GM18498 (cell line): ENCODE measurements around the gene ALPL.

ENCODE experiments used
- ATAC-seq: cut with Tn5 transposase; IDR thresholded peaks from one replicate; pipeline ENCODE4 v1.9.1; 2021; ENCODE audit warnings: mild to moderate bottlenecking, moderate library complexity; ENCODE audit not compliant: unreplicated experiment

The ALPL gene

DNA sequence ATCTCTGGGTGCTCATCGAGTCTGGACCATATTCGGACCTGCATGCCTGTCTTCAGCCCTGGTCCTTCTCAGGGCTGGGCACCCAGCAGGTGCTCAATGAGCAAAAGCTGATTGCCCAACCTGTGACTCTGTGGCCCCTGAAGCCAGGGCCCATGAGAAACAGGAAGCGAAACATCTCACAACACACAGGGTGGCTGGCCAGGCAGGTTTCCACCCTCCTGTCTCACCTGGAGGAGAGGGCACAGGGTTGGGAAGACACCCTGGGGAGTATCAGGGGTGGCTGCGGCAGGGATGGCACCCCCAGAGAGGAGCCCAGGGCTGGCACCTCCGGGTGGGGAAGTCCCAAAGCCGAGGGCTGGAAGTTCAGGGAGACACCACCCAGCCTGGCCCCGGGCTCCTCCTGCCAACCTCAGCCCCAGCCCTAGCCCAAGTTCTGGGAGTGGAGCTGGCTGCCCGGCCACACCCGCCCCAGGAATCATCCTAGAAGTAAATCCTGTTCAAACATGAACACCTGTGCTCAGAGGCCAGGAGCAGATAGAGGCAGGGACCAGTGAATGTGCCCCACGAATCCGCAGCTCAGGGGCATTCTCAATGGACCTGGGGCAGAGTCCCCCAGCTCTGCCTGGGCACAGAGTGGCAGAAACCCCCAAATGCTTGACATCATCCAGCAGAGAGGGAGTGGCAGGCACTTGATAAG, 105.3 kb downstream of the ALPL start:
- no peak for ATAC-seq

DNA sequence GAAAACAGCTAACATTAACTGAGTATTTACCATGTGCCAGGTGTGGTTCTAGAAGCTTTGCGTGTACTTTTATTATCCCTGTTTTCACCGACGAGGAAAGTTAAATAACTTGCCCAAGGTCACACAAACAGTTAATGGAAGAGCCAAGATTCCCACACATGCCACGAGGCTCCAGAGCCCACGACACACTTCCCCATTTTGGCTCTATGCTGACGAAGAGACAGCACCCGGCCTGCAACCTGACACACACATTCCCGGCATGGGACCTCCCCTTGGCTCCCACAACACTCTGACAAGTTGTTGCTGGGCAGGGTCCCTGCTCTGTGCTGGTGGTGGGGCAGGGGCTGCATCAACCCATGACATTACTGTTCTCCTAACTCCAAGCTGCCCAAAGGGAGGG, 107.1 kb downstream of the ALPL start:
- ATAC-seq, result no peak

DNA sequence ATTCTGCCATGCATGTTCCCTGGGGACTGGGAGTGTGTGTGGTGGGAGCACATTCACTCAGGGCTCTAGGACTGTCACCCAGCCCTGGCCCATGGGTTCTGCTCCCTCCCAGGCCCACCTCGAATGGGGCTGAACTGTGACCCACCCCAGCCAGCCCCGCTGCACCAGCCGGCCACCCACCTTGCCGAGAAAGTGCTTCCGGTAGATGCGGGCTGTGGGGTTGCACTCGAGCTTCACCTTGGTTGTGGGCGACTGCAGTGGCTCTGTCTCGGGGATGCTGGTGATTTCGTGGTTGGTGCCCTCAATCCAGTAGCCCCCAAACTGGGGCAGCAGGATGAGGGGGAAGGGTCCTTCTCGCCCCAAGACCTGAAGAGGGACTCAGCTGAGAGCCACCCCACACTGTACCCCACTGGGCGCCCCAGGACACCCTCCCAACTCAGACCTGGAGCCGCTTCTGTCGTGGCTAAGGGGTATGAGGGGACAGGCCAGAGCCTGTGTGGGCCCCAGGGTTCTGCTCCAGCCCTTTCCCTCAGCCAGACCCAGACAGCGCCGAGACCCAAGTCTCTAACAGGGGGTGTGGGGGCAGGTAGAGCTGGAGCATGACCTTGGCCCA, 108.0 kb downstream of the ALPL start:
- no peak for ATAC-seq

DNA sequence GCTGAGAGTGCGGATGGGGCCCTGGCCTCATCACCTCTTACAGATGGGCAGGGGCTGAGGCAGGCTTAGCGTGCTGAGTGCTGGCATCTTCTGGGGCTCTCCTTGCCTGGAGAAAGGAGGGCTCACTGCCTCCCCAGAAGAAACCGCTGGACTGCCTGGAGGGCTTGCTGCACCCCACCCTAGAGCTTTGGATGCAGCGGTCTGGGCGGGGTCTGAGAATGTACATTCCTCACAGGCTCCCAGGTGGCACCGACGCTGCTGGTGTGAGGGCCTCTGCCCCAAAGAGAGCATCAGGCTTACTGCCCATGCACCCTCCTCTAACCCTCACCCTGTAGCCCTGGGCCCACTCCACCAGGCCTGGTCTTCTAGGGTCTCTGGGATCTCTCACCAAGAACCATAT, 108.8 kb downstream of the ALPL start:
- ATAC-seq, result no peak

DNA sequence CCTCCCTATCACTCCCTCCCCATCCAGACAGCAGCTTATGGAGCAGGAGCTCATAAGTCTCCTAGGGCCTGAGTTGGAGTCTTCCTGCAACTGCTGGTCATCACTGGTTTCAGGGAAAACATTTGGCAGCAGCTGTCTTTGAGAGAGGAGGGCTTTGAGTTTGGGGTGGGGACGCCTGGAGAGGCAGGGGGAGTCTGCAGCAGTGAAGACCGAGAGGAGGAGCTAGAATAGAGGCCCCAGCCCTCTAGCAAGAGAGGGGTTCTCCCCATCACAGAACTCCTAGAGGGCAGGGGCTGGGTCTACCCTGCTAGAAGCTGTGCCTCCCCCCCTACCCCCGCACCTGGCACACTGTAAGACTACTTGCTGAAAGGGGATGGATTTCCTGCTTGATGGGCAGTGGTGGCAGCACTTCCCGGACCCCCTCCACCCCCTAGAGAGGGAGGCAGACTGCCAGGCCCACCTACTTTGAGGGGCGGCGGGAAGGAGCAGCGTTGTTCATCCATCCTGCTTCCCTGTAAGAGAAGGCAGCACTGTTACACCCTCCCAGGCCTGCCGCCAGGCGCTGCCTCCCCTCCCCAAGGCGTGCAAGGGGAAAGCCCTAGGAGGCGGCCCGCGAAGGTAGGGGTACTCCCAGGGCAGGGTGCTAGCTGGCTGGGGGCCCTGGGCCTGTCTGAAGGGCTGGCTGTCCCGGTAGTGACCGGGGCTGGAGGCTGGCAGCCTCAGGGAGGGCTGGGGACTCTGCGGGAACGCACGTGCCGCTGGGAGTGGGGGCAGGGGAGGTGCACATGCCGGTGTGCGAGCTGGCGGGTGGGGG, 109.5 kb downstream of the ALPL start:
- ATAC-seq, result no peak

DNA sequence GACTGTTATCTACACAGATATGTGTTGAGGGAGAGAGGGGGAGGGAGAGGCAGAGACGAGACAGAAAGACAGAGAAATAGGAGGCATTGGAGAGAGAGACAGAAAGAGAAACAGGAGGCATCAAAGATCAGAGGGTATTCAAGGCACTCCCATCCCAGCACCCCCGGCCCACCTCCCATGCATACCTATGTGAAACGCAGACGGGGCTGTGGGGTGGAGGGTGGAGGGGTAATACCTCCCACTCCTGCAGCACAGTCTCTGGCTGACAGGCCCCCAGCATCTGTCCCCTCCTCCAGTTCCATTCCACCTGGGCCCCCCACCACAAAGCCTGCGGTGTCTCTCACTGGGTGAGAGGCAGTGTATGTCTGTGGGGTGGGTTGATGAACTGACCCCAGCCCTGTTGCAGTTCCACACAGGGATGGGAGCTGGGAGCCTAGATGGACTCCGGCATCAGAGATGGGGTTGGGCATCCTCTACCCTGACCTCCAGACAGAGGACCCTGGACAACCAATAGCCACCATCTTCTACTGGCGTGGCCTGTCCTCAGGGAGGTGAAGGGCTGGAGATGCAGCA, 110.2 kb downstream of the ALPL start:
- no peak for ATAC-seq

DNA sequence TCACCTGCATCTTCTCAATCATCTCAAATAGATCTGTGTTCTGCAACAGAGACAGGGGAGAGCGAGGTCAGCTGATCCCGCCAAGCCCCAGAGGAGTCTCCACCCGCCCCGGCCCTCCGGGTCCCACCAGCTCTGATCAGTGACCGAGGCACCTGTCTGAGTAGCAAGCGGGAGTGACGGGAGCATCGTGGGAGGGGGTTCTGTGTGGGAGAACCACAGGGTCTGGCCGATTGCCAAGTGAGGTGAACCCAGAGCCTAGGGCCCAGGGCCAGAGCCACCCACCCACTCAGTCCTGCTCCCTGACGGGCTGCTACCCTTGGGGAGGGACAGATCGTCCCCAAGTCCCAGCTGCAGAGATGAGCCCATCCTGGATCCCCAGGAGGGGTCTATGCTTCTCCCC, 110.8 kb downstream of the ALPL start:
- no peak for ATAC-seq

DNA sequence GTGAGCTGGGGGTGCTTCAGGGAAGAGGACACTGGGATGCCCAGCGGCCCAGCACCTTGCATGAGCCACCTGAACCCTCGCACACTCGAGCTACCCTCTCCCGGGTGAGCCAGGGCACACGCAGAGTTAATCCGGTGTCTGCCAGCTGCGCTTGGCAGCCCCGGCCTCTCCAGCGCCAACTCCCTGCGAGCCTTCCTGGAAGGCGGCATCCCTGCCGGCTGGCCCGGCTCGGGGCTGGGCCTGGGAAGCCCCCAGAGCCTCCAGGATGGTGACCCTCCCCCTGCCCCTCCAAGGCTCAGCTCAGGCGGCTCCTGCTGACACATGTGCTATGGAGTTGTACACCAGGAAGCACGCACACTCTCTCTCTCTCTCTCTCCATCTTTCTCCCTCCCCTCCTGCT, 111.3 kb downstream of the ALPL start:
- ATAC-seq, result no peak

DNA sequence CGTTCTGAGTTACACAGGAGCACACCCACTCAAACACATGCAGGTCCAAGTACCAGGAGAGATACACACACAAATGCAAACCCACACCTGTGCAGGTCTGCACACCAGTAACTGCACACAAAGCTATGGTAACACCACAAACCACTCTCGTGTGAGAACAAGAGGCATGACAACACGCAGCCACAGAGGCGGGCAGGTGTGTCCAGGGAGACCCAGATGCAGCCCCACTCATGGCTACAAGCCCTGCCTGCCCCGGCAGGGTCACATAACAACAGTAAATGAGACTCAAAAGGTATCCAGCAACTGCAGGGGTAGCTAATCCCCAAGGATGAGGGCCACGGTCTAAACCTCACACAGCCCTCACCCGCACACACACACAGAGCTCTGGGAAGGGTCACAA, 111.8 kb downstream of the ALPL start:
- no peak for ATAC-seq

DNA sequence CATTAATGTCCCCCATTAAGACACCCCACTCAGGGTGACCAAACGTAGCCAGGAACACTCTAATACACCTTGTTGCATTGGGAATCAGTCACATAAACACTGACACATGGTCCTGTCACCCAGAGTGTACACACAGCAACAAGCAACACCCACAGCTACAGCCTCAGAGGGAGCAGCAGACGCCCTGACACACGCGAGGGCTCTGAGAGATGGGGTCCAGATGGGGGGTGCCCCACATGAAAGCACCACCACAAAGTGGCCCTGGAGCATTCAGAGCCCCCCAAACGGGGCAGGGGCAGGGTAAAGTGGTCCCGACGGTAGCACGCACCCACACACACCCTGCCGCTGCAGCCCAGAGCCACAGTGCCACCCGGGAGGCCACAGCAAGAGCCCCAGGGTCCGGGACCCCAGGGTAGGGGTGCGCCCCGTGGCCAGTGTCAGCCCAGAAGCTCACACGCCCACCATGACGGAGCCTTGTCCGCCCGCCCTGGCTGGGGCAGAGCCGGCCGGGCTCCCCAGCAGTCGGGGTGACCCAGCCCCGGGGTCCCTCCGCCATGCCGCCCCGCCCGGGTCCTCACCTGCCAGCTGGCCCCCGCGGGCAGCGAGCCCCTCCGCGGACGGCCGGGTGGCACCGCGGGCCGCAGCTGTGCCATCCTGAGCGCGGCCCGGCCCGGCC, 112.7 kb downstream of the ALPL start:
- no peak for ATAC-seq

DNA sequence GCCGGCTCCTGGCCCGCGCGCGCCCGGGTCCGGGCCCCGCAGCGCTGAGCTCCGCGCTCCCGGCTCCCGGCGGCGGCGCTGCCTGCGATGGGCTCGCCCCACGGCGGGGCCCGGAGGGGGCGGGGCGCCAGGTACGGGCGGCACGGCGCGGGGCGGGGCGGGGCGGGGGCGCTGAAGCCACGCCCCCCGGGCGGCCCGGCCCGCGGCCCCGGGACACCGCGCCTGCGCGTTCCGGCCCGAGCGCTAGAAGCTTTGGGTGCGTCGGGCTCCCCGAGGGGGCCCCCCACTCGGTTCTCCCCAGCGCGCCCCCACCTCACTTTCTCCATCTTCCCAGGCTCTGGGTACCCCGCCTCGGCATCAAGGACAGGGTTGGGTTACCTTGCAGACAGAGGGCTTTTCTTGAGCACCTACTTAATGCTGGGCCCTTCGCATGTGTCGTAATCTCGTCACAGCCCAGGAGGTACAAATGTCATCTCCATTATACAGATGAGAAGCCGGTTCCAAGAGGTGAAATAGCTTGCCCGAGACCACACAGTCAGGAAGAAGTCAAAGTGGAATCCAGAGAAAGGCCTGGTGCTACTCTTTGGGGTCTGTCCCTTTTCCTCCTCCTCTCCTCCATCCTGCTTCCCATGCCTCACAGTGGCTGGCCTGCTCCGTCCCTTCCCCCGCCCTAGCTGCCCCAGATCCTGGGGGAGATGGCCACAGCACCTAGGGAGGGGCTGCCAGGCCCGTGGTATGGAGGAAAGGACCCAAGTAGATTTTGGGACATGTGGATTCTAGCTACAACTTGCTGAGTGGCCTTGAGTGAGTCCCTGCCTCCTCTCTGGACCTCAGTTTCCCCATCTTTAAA, 113.5 kb downstream of the ALPL start:
- no peak for ATAC-seq

DNA sequence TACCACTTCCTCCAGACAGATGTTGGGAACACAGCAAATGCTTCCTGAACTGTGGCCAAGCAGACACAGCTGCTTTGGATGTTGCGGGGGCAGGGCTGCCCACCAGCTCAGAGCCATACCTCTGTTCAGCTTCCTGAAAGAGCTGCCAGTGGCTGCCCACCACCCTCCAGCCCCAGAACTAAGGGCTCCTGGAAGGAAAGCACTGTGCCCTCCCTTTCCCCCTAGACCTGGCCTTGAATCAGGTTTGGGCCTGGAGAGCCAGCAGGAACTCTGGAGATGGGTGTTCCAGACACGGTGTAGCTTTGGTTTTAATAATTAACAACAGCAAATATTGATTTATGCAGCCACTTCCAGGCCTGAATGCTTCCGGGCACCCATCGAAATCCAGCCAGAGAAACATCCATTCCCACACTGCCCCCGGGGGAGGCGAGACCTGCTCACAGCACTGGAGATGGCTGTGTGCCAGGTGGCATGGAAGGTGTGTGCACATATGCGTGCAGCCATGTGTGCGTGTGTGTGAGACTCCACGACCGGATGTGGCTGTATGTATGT, 114.3 kb downstream of the ALPL start:
- no peak for ATAC-seq

DNA sequence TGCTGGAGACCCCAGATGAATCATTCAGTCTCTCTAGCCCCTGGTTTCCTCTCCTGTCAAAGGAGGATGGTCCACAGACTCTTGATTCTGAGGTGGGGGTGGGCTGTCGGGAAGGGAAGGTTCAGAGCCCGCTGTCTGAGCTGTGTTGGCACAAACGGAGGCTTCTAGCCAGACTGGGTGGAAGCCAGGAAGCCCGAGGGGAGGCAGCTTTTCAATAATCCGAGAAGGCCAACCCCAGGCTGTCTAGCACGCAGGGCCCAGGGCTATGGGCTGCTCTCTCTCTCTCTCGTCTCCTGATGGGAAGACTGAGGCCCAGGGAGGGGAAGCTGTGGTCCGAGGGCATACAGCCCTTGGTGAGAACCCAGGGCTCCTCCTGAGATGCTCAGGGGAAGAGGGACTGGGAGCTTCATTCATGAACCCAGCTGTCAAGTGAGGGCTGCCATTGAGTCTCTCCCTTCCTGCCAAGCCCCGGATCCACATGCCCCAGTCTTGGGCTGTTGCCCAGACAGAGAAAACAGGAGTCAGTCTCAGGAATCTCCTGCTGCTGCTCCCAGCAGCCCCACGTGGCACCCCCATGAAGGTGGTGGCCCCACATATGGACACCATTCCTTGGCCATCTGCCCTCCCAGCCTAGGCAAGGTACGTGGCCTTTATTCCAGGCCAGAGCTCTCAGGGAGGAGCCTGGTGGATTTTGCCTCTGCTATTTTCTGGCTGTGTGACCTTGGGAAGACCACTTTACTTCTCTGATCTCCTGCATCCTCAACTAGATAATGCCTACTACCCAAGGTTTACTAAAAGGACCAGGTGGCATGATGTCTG, 115.6 kb downstream of the ALPL start:
- no peak for ATAC-seq

DNA sequence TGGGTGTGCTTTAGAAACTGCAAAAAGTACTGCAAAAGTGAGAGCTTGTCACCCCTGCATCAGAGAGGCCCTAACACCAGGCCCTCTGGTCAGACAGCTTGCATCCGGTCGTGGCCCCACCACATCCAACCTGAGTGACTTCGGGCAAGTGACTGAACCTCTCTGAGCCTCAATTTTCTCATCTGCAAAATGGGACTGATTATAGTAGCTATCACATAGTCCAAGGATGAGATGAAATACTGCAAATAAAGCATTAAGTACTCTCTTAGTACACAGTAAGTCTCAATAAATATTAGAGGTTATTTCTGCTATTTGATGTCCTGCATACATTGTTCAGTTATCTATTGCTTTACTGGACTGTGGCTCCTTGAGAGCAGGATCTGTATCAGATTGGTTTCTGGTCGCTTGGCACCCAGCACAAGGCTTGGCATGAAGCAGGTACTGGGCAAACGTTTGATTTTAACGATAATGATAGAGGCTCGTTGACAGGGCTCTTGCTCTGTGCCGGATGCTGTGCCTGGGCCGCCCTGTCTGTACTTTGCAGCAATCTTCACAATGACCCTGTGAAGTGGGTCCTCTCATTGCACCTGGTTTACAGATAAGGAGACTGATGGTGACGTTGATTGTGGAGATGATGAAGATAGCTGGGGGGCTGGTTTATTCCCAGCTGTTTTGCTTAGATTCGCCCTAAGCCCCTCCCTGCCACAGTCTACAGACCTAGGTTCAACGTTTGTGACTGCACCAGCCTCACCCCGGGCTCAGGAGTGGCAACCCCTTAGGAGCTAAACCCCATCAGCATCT, 116.4 kb downstream of the ALPL start:
- no peak for ATAC-seq

DNA sequence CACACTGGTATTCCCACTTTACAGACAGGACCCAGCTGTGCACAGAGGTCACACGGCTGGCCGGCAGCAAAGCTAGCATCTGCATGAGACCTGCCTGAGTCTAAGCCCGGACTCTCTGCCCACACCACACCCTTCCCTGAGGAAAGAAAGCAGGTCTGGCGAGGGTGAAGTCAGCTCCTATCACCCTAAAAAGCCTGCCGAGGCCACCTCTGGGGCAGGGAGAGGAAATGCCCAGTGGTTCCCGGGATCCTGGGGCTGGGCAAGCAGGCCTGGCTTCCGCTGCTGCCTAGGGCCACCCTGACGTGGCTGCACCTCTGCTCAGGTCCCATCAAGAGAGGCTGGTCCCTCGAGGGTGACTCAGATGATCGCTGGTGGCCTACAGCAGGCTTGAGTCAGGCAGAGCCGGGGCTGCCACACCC, 117.7 kb downstream of the ALPL start:
- no peak for ATAC-seq
